GM21526 (cell line): Measurements from ENCODE around the gene PBX2.
"Not testable (repeated sequence)": the region's sequence is repeated elsewhere in the genome, so short reads cannot be mapped to it uniquely, and the experiment has no call there.

ENCODE experiments used
- ATAC-seq: cut with Tn5 transposase; IDR thresholded peaks from one replicate; pipeline ENCODE4 v1.9.1; 2021; ENCODE audit warnings: moderate library complexity; ENCODE audit not compliant: unreplicated experiment, low FRiP score

Gene PBX2

GRCh38 chr6:32190054-32190851 is at the start of gene PBX2:
Gene PBX2 (minus strand): TSS chr6:32190202. CDS start chr6:32189915, 287 bp downstream.
- no peak for ATAC-seq

DNA sequence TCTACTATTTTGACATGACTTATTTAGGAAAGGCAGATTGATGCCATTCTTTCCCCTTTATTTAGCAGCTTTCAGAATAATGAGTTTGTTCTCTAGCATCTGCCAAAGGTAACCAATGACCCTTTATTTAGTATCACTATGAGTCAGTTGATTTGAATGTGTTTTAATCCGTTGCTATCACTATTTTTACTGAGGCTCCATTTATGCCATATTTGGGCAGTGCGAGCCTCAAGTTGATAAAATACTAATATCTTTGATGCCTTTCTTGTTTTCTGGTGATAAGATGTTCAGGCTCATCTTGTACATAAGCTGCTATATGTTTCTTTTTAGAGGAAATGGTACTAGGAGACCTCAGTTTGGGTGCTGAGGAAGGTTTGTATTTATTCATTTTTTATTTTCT is 49.5 kb upstream of the PBX2 start:
- no peak for ATAC-seq

DNA sequence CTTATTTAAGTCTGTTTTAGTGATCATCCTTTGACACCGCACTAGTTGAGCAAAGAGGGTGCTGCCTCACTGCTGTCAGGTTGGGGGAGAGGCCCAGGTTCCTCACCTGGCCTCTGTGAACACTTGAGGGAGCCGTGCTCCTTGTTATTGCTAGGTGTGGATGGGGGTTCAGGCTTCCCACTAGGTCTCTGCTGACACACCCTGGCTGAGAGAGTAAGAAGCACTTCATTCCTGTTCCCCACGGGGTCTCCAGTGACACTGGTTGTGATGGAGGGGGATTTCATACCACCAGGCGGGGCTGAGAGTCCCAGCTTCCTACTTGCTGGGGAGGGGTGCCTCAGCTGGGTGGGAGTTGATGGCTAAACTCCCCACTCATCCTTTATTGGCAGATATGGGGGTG is 44.9 kb upstream of the PBX2 start:
- no peak for ATAC-seq

DNA sequence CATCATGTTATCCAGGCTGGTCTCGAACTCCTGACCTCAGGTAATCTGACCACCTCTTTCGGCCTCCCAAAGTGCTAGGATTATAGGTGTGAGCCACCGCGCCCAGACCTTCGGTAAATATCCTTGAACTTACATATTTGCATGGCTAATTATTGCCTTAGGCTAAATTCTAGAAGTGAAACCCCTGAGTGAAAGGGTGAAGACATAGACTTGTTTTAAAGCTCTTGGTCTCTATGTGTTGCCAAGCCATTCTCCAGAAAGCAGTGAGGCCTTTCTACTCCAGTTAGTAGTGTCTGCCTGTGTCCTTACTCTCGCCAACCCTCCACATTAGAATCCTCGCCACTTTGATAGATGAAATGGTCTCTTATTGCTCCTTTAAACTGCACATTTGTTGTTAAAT is 36.4 kb upstream of the PBX2 start:
- ATAC-seq: no peak

- ATAC-seq: no peak
These were observed 34.7 kb upstream of the PBX2 start for GRCh38 chr6:32224696-32225095.

GRCh38 chr6:32223258-32224235 is 33.5 kb upstream of the PBX2 start, which contains the start of gene NOTCH4:
Gene NOTCH4 (minus strand): TSS chr6:32224067. CDS start chr6:32223928, 139 bp downstream.
- no peak for ATAC-seq

DNA sequence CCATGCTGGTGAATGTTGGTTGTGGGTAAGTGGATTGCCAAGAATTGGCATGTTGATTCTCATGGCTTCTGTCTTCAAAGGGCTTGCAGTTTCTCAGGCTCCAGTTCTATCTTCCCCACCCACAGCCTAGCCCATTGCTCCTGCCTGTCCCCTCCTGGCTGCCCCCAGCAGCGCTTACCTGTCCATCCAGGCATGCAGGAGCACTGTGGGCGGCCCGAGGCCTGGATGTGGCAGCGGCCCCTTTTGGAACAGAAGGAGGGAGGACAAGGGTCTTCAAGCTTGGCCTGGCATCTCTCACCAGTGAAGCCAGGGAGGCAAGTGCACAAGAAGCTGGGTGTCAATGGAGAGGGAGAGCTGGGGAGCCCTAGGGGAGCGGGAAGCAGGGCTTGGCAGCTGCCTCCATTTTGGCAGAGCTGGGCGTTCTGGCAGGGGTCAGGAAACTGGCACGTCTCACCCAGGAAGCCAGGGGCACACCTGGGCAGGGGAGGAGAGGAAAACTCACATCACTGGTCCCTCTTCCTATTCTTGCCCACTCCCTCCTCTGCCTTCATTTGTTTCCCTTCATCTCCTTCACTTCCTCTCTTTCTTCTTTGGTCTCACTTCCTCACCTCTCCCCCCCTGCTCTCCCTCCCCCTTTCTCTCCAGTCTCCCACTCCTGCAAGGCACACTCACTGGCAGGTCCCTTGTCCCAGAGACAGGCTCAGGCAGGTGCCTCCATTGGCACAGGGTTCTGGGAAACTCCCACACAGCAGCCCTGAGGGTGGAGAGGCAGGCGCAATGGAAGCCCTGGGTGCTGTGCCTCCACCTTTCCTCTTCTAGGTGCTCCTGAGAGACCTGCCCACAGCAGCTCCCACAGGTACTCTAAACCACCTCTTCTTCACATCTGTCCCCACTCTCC is 32.6 kb upstream of the PBX2 start:
- no peak for ATAC-seq

- ATAC-seq: no peak
These were observed 30.0 kb upstream of the PBX2 start for GRCh38 chr6:32220021-32220420.

- no peak for ATAC-seq
These were observed 28.2 kb upstream of the PBX2 start for GRCh38 chr6:32218167-32218566.

- no peak for ATAC-seq
These were observed 27.0 kb upstream of the PBX2 start for GRCh38 chr6:32216998-32217397.

GRCh38 chr6:32216285-32216684 is 26.3 kb upstream of the PBX2 start:
- no peak for ATAC-seq

- no peak for ATAC-seq
These were observed 25.6 kb upstream of the PBX2 start for GRCh38 chr6:32215617-32216016.

DNA sequence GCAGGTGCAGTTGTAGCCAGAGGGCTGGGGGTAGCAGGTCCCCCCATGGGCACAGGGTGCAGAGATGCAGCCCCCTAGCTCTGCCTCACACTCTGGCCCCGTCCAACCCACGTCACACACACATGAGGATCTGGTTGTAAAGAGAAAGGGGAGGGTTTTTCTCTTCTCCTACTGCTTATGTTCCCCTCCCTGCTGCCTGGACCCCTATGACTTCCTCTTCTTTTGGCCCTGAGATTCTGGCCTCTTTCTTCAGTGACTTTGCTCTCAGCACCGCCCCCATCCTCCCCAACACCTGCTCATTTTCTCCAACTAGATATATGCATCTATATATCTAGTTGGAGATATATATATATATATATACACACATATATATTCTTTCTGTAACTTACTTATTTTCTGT is 24.1 kb upstream of the PBX2 start:
- ATAC-seq: no peak

DNA sequence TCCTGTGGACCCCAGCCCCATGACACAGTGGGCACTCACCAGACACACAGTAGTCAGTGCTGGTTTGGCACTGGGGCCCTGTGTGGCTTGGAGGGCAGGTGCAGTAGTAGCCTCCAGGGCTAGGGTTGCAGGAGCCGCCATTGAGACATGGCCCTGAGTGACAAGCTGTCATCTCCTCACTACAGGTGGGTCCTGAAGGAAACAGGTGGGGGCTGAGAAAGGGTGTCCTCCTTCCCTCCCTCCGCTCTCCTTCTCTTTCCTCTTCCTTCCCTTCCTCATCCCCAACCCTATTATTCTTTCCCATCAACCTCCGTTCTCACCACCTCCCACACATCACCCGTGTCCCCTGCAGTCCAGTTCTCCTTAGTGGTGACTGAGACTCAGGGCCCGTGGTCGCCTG is 23.6 kb upstream of the PBX2 start:
- ATAC-seq: no peak

- no peak for ATAC-seq
These were observed 22.2 kb upstream of the PBX2 start for GRCh38 chr6:32212076-32212760.

GRCh38 chr6:32211432-32211831 is 21.4 kb upstream of the PBX2 start:
- not testable (repeated sequence) for ATAC-seq

DNA sequence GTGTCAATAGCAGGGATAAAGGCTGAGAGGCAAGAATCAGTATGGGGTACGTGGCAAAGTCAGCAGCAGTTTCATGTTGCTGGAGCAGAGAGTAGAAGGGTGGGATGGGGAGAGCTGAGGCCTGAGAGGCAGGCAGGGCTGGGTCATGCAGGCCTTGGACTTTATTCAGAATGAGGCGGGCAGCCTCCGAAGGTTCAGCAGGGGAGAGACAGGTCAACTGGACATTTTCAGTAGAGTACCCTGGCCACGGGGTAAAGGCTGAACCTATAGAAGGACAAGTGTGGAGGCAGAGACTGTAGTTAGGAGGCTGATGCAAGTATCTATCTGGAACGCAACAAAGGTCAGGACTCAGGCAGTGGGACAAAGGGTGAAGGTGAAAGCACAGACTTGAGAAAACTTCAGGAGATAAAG is 20.2 kb upstream of the PBX2 start:
- no peak for ATAC-seq

DNA sequence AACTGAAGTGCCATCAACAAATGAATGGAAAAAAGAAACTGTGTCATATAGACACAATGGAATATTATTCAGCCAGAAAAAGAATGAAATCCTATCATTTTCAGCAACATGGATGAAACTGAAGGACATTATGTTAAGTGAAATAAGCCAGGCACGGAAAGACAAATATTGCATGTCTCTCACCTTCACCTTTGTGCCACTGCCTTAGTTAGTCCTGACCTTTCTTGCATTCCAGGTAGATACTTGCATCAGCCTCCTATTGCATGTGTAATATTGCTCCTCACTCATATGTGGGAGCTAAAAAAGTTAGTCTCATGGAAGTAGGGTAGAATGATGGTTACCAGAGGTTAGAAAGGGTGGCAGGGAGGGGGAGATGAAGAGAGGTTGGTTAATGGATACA is 19.0 kb upstream of the PBX2 start:
- no peak for ATAC-seq

DNA sequence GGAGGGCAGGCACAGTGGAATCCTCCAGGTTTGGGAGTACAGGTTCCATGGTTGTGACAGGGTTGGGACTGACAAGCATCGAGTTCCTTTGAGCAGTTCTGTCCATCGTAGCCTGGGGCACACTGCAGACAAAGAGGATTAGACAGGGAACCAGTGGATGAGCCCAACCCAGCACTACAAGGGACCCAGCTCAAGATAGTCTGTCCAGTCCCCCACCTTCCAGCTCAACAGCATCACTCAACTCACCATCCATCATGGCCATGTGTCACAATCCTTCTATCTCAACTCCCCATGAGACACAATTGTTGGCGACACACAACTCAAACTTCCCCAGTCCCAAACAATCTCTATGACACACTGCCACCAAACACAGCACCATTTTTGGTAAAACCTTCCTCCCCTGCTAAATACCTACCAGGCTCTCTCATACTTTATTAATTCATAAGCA is 14.3 kb upstream of the PBX2 start:
- no peak for ATAC-seq
